Bronchial epithelial cell (primary cell): ENCODE results near the gene KCNQ1OT1. TPM values are rescaled to one million over a fixed set of nuclear protein-coding genes. Genes with fewer than 3 reads are reported as not detected.

Source experiments
- DNase-seq: peaks from one replicate; pipeline ENCODE4 v3.0.0-alpha.2; 2010; ENCODE audit warnings: low read depth
- FAIRE-seq: peaks from 2 replicates; lab custom pipeline; 2011; peaks lifted over from hg19 to GRCh38; lab: Jason Lieb, UNC
- H3K27me3 ChIP-seq: 2 replicates; pipeline ENCODE4 v1.5.1; 2011; ENCODE audit warnings: low read length; ENCODE audit not compliant: control insufficient read depth, insufficient read depth
- H3K36me3 ChIP-seq: 2 replicates; pipeline ENCODE4 v1.5.1; 2011; ENCODE audit warnings: low read length; ENCODE audit not compliant: control insufficient read depth, insufficient read depth
- H3K4me3 ChIP-seq: 2 replicates; pipeline ENCODE4 v1.5.1; 2011; ENCODE audit warnings: mild to moderate bottlenecking, low read depth, low read length, control low read depth
- CTCF ChIP-seq: IDR thresholded peaks from 2 replicates; pipeline ENCODE4 v1.5.1; 2011; ENCODE audit warnings: mild to moderate bottlenecking, moderate library complexity, low read length, control low read depth, inconsistent platforms; ENCODE audit not compliant: insufficient read depth, severe bottlenecking
- total RNA-seq: library from RNA; depleted of rRNA; stranded (reverse); fragments of >200 nt; gene quantifications from 2 replicates; pipeline ENCODE4 v1.2.1, GENCODE V29; 2014

The KCNQ1OT1 gene
- total RNA-seq, 1 donor from 2014 or later, result 0.53 TPM

GRCh38 chr11:2586087-2586792, 113.6 kb downstream of the KCNQ1OT1 start:
- Histone ChIP-seq H3K27me3 (no peaks in the 10 kb centered on the region), H3K36me3 (no peaks in the 10 kb centered on the region), H3K4me3 (no peak overlapping the region)
- FAIRE-seq, result no peak
- DNase-seq, result no peak
- no peak for TF ChIP-seq CTCF

GRCh38 chr11:2585566-2586086, 114.2 kb downstream of the KCNQ1OT1 start:
- Histone ChIP-seq H3K4me3 (no peak overlapping the region), H3K27me3 (no peaks in the 10 kb centered on the region), H3K36me3 (no peaks in the 10 kb centered on the region)
- FAIRE-seq, result no peak
- no peak for DNase-seq
- no peak for TF ChIP-seq CTCF

GRCh38 chr11:2584812-2585565, 114.8 kb downstream of the KCNQ1OT1 start:
- H3K4me3 ChIP-seq, result no peak overlapping the region
- FAIRE-seq, result no peak
- DNase-seq, result no peak

GRCh38 chr11:2584434-2584811, 115.4 kb downstream of the KCNQ1OT1 start:
- TF ChIP-seq CTCF, result no peak
- no peaks in the 10 kb centered on the region for H3K36me3 ChIP-seq
- H3K4me3 ChIP-seq, result no peak overlapping the region
- FAIRE-seq, result peak; percentile 97
- no peak for DNase-seq
- H3K27me3 ChIP-seq, result no peaks in the 10 kb centered on the region

More at GRCh38 chr11:2584812-2585565, 114.8 kb downstream of the KCNQ1OT1 start:
- H3K36me3 ChIP-seq, result no peaks in the 10 kb centered on the region
- no peaks in the 10 kb centered on the region for H3K27me3 ChIP-seq
- no peak for TF ChIP-seq CTCF

GRCh38 chr11:2583605-2583958, 116.2 kb downstream of the KCNQ1OT1 start:
- DNase-seq (no peak), FAIRE-seq (no peak)
- no peak overlapping the region for H3K4me3 ChIP-seq
- no peaks in the 10 kb centered on the region for H3K36me3 ChIP-seq
- H3K27me3 ChIP-seq, result no peaks in the 10 kb centered on the region
- TF ChIP-seq CTCF, result no peak
